ENCODE data around the gene DCAF4.

GRCh38 chr14:72879431-72879830 lies 46.8 kb upstream of the DCAF4 start:
- TF ChIP-seq CTCF (IDR thresholded peaks at IDR 0.05) (no peak), POLR2A (IDR thresholded peaks at IDR 0.05) (no peak)

Measured in breast epithelium (tissue), 3 donors.